ENCODE measurements around the gene CLTC.
A peak's percentile ranks its signal among the peaks of the same experiment; 100 is the strongest.

Gene CLTC

DNA sequence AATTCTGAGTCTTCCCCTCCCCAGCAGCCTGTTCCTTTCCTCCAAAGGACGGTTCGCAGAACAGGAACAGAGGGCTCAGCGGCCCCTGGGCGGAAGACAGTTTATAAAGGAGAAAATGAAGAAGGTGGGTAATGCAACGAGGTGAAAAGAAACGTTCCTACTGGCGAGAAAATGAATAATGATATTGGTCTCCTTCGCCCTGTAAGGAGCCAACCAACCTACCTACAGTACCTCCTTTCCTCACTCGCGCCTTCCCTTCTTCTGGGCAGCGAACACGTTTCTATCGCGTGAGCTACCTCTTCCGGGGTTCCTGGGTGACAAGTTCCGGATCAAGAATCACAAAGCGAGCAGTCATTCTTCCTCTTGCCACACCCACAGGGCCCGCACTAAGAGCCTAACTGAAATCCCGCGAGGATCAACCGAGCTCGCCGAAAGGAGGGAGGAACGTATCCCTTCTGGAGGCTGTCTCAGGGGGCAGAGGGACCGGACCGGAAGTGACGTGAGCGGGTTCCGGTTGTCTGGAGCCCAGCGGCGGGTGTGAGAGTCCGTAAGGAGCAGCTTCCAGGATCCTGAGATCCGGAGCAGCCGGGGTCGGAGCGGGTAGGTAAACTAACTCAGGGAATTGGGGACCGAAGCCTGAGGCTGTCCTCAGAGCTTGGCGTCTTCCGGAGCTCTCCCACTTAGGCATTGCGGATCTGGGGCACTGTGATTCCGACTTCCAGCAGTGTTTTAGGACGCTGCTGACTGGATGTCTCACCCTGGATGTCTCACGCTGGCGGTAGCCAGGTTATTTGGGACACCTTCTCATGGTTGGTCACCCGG lies 87.7 kb downstream of the CLTC start, which contains the start of the genes PTRH2 and VMP1:
Gene PTRH2, minus strand, starts transcription at position 282 of the 822 bp plus-strand sequence. CDS start 9,452 bp downstream, outside the sequence.
Gene VMP1, plus strand, starts transcription at position 506 of the 822 bp plus-strand sequence. CDS start 23,793 bp downstream, outside the sequence.
- no peak for TF ChIP-seq ZFX (IDR thresholded peaks at IDR 0.05; ENCODE audit: borderline replicate concordance)
- TF ChIP-seq, protein P1, sequence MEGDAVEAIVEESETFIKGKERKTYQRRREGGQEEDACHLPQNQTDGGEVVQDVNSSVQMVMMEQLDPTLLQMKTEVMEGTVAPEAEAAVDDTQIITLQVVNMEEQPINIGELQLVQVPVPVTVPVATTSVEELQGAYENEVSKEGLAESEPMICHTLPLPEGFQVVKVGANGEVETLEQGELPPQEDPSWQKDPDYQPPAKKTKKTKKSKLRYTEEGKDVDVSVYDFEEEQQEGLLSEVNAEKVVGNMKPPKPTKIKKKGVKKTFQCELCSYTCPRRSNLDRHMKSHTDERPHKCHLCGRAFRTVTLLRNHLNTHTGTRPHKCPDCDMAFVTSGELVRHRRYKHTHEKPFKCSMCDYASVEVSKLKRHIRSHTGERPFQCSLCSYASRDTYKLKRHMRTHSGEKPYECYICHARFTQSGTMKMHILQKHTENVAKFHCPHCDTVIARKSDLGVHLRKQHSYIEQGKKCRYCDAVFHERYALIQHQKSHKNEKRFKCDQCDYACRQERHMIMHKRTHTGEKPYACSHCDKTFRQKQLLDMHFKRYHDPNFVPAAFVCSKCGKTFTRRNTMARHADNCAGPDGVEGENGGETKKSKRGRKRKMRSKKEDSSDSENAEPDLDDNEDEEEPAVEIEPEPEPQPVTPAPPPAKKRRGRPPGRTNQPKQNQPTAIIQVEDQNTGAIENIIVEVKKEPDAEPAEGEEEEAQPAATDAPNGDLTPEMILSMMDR (IDR thresholded peaks at IDR 0.05), result no peak
- peak within 1 kb of the TSS; percentile 95 for H3K27ac ChIP-seq

GRCh38 chr17:59707971-59708430 lies 88.3 kb downstream of the CLTC start:
- peak overlapping the region; percentile 95 for H3K27ac ChIP-seq
- TF ChIP-seq ZFX (IDR thresholded peaks at IDR 0.05; ENCODE audit: borderline replicate concordance), result no peak
- TF ChIP-seq, protein P1 (IDR thresholded peaks at IDR 0.05), result no peak

- H3K27ac ChIP-seq, result no peak overlapping the region
Observed at GRCh38 chr17:59711936-59712335, 92.2 kb downstream of the CLTC start.

GRCh38 chr17:59712862-59713261 lies 93.2 kb downstream of the CLTC start:
- no peak overlapping the region for H3K27ac ChIP-seq
- TF ChIP-seq ZFX (IDR thresholded peaks at IDR 0.05; ENCODE audit: borderline replicate concordance), result no peak
- TF ChIP-seq, protein P1 (IDR thresholded peaks at IDR 0.05), result no peak

More at GRCh38 chr17:59711936-59712335, 92.2 kb downstream of the CLTC start:
- TF ChIP-seq ZFX (IDR thresholded peaks at IDR 0.05; ENCODE audit: borderline replicate concordance), result no peak
- TF ChIP-seq, protein P1 (IDR thresholded peaks at IDR 0.05), result no peak

- TF ChIP-seq, protein P1 (IDR thresholded peaks at IDR 0.05), result no peak
- TF ChIP-seq ZFX (IDR thresholded peaks at IDR 0.05; ENCODE audit: borderline replicate concordance), result no peak
- H3K27ac ChIP-seq, result no peak overlapping the region
Observed at GRCh38 chr17:59714255-59714654, 94.6 kb downstream of the CLTC start.

GRCh38 chr17:59716427-59716826 lies 96.7 kb downstream of the CLTC start:
- H3K27ac ChIP-seq, result no peak overlapping the region
- no peak for TF ChIP-seq ZFX (IDR thresholded peaks at IDR 0.05; ENCODE audit: borderline replicate concordance)
- TF ChIP-seq, protein P1 (IDR thresholded peaks at IDR 0.05), result no peak

GRCh38 chr17:59719526-59719925 lies 99.8 kb downstream of the CLTC start:
- TF ChIP-seq ZFX (IDR thresholded peaks at IDR 0.05; ENCODE audit: borderline replicate concordance), result no peak
- TF ChIP-seq, protein P1 (IDR thresholded peaks at IDR 0.05), result no peak
- H3K27ac ChIP-seq, result no peak overlapping the region

Data from 22Rv1 (cell line).